ENCODE data around the gene DNAJC22.
A peak's percentile ranks its signal among the peaks of the same experiment; 100 is the strongest.

The DNAJC22 gene

GRCh38 chr12:49345051-49345824 lies 1.4 kb upstream of the DNAJC22 start:
- DNase-seq: no peak

- DNase-seq: no peak
Observed at GRCh38 chr12:49345825-49346658, 646 bp upstream of the DNAJC22 start.

GRCh38 chr12:49347311-49348193 lies 864 bp downstream of the DNAJC22 start:
- peak; percentile 76 to 89 for DNase-seq

- no peak for DNase-seq
Observed at GRCh38 chr12:49348781-49349180, 2.1 kb downstream of the DNAJC22 start.

GRCh38 chr12:49349266-49349665 lies 2.6 kb downstream of the DNAJC22 start:
- DNase-seq: no peak

GRCh38 chr12:49352351-49352750 lies 5.7 kb downstream of the DNAJC22 start:
- DNase-seq: no peak

- DNase-seq: no peak
Observed at GRCh38 chr12:49355913-49356312, 9.2 kb downstream of the DNAJC22 start.

- peak in 1 of 2 donors; percentile 37 for DNase-seq
Observed at GRCh38 chr12:49357103-49357678, 10.5 kb downstream of the DNAJC22 start.

- DNase-seq: peak; percentile 15 to 55
Observed at GRCh38 chr12:49358483-49359141, 11.9 kb downstream of the DNAJC22 start.

- DNase-seq: no peak
Observed at GRCh38 chr12:49359671-49360070, 13.0 kb downstream of the DNAJC22 start.

GRCh38 chr12:49362077-49362476 lies 15.4 kb downstream of the DNAJC22 start:
- DNase-seq: no peak

GRCh38 chr12:49364989-49365388 lies 18.3 kb downstream of the DNAJC22 start:
- no peak for DNase-seq

- no peak for DNase-seq
Observed at GRCh38 chr12:49365542-49365941, 18.9 kb downstream of the DNAJC22 start.

- DNase-seq: no peak
Observed at GRCh38 chr12:49366096-49366651, 19.5 kb downstream of the DNAJC22 start.

GRCh38 chr12:49366652-49367380 lies 20.1 kb downstream of the DNAJC22 start:
- DNase-seq: peak; percentile 66 to 82

- no peak for DNase-seq
Observed at GRCh38 chr12:49367381-49368239, 20.9 kb downstream of the DNAJC22 start, which contains the start of gene SPATS2. Gene SPATS2, plus strand, starts transcription at chr12:49367462. Its CDS starts 93,551 bp downstream, at chr12:49461013.

- DNase-seq: no peak
Observed at GRCh38 chr12:49368240-49368600, 21.5 kb downstream of the DNAJC22 start.

GRCh38 chr12:49369411-49370145 lies 22.9 kb downstream of the DNAJC22 start:
- no peak for DNase-seq

- DNase-seq: no peak
Observed at GRCh38 chr12:49370539-49370938, 23.9 kb downstream of the DNAJC22 start.
